Gastroesophageal sphincter (tissue), 3 donors: Measurements from ENCODE around the gene CTTNBP2.

ENCODE experiments used
- POLR2A ChIP-seq, 2 donors: fragments of 450-650 bp; IDR thresholded peaks; one replicate each; pipeline ENCODE4 v1.6.1; 2017; ENCODE audit warnings: antibody characterized with exemption in 2 of 2, mild to moderate bottlenecking in 2 of 2, moderate library complexity in 1 of 2
- POLR2AphosphoS5 ChIP-seq: sonication (generic); formaldehyde crosslinking; IDR thresholded peaks from one replicate; pipeline ENCODE4 v1.6.1; 2017; ENCODE audit warnings: antibody characterized with exemption
- TF ChIP-seq, protein P1 (sequence below), 4 experiments: fragments of 200-600 bp in 2 of 4; fragments of 450-650 bp in 2 of 4; sonication (generic) in 1 of 4; IDR thresholded peaks; one replicate each; pipeline ENCODE4 v1.5.1; 2017 to 2019; ENCODE audit warnings: antibody characterized with exemption in 4 of 4, mild to moderate bottlenecking in 2 of 4, moderate library complexity in 2 of 4

DNA sequence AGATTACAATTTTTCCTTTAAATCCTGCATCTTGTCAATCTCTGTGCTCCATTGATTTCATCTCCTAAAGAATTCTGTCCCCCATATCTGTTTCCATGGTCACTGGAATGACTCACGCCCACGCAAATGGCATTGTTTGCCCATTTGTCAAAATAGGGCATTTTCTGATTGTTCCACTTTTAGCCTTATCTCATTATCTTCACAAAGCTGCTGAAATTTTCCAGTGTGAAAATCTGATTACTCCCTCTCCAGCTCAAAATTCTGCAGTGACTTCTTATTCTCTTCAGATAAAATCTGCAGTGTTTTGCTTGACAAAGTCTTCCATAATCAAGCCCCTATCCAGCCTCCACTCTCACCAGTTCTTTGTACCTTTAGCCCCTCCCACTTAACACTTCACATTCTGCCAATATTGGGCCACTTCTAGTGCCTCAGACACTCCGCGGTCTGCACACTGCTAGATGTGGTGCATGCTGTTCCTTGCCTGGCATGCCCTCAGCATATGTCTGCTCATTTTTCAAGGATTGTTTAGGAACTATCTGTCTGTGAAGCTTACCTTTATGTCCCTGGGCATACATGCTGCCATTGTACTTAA lies 33.9 kb upstream of the CTTNBP2 start:
- TF ChIP-seq, protein P1, sequence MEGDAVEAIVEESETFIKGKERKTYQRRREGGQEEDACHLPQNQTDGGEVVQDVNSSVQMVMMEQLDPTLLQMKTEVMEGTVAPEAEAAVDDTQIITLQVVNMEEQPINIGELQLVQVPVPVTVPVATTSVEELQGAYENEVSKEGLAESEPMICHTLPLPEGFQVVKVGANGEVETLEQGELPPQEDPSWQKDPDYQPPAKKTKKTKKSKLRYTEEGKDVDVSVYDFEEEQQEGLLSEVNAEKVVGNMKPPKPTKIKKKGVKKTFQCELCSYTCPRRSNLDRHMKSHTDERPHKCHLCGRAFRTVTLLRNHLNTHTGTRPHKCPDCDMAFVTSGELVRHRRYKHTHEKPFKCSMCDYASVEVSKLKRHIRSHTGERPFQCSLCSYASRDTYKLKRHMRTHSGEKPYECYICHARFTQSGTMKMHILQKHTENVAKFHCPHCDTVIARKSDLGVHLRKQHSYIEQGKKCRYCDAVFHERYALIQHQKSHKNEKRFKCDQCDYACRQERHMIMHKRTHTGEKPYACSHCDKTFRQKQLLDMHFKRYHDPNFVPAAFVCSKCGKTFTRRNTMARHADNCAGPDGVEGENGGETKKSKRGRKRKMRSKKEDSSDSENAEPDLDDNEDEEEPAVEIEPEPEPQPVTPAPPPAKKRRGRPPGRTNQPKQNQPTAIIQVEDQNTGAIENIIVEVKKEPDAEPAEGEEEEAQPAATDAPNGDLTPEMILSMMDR (IDR thresholded peaks at IDR 0.05): no peak
- TF ChIP-seq POLR2A (IDR thresholded peaks at IDR 0.05): no peak
- no peak for TF ChIP-seq POLR2AphosphoS5
